Islet precursor cell (in vitro differentiated cells): Measurements from ENCODE around the gene ABCB6.

ENCODE experiments used
- DNase-seq: peaks from one replicate; pipeline ENCODE4 v3.0.0-alpha.2; 2018

The ABCB6 gene

DNA sequence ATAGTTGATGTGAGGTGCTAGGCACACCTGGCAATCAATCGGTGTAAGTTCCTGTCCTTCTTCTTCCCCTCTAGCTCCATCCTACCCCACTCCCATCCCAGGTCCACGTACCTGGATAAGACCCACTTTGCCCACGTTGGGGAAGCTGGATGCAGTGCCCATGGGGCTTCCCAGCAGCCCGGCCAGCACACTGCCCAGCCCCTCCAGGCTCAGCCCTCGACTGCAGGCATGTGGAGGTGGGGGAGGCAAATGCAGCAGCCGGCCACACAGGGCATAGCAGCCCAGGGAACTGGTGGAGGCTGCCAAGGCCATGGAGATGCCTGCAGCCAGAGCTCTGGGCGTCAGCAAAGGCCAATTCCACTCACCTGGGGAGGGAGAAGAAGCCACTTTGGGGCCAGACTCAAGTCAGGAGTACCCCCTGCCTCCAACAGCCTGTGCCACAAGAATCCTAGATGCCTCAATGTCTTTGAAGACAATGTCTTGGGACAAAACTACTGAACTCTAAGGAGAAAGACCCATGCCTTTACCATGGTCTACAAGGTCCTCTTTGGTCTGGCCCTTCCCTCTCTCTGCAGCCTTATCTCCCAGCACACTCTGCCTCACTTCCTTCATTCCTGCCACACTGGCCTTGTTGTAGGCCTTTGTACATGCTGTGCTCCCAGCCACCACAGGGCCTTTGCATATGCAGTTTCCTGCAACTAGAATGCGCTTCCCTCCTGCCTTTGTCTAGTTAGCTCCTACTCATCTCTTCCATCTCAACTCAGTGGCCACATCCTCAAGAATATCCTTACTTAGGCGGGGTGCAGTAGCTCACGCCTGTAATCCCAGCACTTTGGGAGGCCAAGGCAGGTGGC, 53.5 kb downstream of the ABCB6 start:
- no peak for DNase-seq

DNA sequence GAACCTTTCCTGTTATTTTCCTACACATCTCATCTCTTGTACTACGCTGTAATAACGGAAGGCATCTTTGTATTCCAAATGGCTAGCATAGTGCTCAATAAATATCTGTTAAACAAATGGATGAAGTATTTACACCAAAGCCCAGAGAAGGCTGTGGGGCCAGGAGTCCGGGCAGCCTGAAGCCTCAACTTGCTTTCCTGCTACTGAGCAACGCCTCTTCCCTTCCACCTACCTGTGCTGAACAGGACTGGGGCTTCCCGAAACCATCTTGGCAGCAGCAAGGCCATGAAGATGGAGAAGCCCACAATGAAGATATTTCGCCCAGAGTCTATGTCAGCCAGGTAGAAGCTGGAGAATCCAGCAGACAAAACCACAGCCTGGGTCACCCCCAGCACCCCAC, 55.6 kb downstream of the ABCB6 start:
- DNase-seq, result no peak

DNA sequence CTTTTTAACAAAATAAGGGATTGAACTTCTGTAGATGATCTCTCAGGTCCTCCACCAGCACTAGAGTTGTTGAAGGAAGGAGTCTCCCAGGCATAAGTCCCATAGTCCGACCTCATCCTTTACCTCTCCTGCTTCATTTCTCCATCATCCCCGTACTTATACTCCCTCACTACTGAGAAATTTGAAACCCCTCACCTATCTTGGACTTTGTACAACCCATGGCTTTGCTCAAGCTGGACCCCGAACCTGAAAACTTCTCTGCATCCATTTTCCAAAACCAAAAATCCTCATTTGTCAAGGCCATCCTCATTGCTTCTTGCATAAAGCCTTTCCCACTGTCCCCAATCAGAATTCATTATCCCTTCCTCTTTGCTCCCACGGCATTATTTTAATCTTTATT, 57.7 kb downstream of the ABCB6 start:
- no peak for DNase-seq

DNA sequence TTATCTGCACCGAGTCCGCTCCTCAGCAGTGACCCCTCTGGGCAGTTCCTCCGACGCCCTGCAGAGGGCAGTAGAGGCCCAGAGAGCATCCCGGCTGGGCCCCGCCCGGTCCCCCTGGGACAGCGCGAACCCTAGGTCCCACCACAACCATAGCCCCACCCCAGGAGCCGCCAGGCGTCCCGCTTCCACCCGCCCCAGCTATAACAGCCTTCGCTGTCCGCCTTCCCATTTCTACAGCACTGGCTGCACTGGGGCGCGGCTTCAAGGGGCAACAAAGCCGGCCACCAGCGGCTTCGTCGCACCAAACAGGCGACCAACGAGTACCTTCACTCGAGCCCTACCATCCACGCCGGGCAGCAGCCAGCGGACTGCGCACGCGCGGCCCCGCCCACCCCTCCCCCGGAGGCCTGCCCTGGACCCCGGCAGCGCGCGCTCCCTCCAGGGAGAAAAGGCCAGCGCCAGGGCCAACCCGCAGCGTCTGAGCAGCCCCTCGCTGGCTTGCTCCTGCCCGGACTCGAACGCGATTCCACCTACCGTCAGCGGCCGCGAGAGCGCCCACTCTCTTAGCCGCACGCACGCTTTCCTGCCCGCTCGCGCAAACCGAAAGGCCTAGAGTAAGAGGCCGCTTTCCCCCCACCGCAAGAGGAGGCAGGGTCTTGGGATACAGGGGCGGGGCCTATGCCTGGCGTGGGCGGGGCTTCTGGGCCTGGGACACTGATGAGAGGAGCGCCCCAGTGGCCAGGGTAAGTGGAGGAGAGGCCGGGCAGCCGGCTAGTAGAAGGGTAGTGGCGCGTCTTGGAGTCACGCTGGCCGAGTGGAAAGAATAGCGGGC, 58.4 kb downstream of the ABCB6 start, which contains the start of gene NHEJ1:
NHEJ1 (minus strand) TSS at position 630 of the 832 bp plus-strand sequence. CDS start 2,453 bp downstream, outside the sequence.
- peak; percentile 98 for DNase-seq
